GM18519 (cell line): ENCODE data around the gene STT3B.

ENCODE experiments used
- ATAC-seq: cut with Tn5 transposase; IDR thresholded peaks from one replicate; pipeline ENCODE4 v1.9.1; 2021; ENCODE audit warnings: mild to moderate bottlenecking, moderate library complexity; ENCODE audit not compliant: unreplicated experiment, low FRiP score

STT3B gene

DNA sequence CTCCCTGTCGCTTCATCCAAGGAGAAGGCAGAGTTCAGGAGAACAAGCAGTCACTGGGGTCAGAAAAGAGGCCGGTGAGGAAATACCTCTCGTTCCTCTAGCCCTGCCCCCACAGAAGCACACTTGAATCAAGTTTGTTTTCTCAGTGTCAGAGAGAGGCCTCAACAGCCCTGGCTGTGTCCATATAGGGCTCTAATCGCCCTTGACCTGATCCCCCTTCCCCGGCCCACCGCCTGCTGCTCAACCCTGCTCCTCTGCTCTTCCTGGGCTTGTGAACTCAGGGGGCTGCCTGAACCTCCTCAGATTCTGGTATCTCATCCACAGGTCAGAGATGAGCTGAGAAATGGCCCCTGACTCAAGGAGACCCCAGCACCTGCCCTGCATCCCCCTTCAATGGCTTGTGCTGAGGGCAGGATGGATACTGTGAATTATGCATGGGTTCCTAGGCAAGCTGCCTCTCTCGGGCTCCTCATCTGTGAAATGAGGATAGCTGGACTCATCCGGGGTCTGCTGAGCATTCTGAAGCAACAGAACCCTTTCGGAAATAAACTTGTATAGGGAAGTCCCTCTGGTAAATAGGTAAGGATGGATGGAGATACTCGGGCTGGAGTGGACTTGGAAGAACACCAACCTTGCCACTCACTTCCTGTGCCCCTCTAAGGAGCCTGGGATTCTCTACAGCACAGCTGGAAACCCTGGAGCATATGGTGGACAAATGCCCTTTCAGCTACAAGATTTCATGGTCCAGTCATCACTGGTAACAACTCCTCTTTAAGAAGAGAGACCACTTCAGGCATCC, 147.5 kb downstream of the STT3B start:
- ATAC-seq: no peak
